ENCODE results near the gene C1QTNF2.

Gene C1QTNF2

DNA sequence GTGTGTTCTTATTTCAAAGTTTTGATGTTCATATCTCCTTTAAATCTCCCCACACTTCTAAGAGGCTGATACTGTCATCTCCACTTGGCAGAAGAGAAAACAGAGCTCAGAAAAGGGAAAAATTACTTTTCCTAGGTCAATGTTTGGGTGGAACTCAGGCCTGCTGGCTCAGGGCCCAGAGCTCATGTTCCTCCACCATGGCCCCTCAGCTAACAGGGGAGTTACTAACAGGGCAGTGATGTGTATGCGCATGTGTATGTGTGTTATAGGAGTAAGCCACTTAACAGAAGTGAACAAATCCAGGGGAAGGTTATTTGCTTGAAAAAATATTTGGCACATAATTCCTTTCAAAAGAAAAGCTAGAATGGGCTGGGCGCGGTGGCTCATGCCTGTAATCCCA, 2.5 kb downstream of the C1QTNF2 start:
- Histone ChIP-seq H3K4me1 (ENCODE audit: control insufficient read depth in 2 of 2, insufficient read depth in 1 of 2, low read depth in 1 of 2, low read length in 2 of 2) (peaks cover 10% of the 10 kb centered on the region in 2 donors), H3K79me1 (ENCODE audit: low read depth, low read length) (no peaks in the 10 kb centered on the region), H3K4me3 (ENCODE audit: low read length in 2 of 2) (no peak overlapping the region), H3K4me2 (ENCODE audit: insufficient read depth, low read length, poor library complexity, severe bottlenecking) (no peak overlapping the region), H2AK5ac (ENCODE audit: low read depth, low read length) (no peak overlapping the region), H3K9me3 (replicated peaks in 1 of 2; ENCODE audit: control insufficient read depth in 2 of 2, insufficient read depth in 1 of 2, low read depth in 1 of 2, low read length in 2 of 2) (no peaks in the 10 kb centered on the region), H4K91ac (ENCODE audit: low read depth, low read length, poor library complexity) (no peak overlapping the region), H3K18ac (ENCODE audit: low read length) (no peak overlapping the region), H3K14ac (ENCODE audit: low read length) (no peak overlapping the region), H2AFZ (ENCODE audit: low read length) (no peak overlapping the region), H4K8ac (ENCODE audit: low read depth, low read length) (no peak overlapping the region), H3K36me3 (replicated peaks in 1 of 2; ENCODE audit: control insufficient read depth in 2 of 2, insufficient read depth in 2 of 2, low read length in 2 of 2) (no peaks in the 10 kb centered on the region), H3K9ac (ENCODE audit: low read depth, low read length, poor library complexity) (no peak overlapping the region), H3K27me3 (ENCODE audit: control insufficient read depth in 3 of 3, insufficient read depth in 3 of 3, low read depth in 1 of 3, low read length in 3 of 3) (peaks cover 0 to 25% (median 7%) of the 10 kb centered on the region in 3 experiments), H2BK5ac (ENCODE audit: low read length) (no peak overlapping the region), H3K4ac (ENCODE audit: low read length) (no peak overlapping the region), H2BK15ac (ENCODE audit: low read length) (no peak overlapping the region), H2BK120ac (ENCODE audit: low read depth, low read length) (no peak overlapping the region), H3K23ac (ENCODE audit: low read depth, low read length, poor library complexity) (no peak overlapping the region), H3K27ac (replicated peaks; ENCODE audit: low read length) (no peak overlapping the region), H2BK12ac (ENCODE audit: low read length) (no peak overlapping the region)
- WGBS, 2 donors (ENCODE audit: extremely low coverage in 2 of 2, insufficient read length in 2 of 2, insufficient replicate concordance in 1 of 2) = no CpG with 5 or more reads among the region's 3 CpGs
- no peak for DNase-seq (ENCODE audit: low spot score)

DNA sequence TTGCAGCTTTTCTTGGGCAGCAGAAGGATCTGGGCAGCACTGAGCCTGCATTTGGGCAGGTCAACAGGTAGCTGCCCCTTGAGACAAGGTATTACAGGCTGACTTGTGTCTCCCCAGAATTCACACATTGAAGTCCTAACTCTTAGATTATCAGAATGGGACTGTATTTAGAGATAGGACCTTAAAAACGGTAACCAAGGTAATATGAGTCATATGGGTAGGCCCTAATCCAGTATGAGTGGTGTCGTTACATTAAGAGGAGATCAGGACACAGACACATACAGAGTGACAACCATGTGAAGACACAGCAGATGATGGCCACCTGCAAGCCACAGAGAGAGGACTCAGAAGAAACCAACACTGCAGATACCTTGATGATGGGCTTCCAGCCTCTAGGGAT, 3.2 kb downstream of the C1QTNF2 start:
- Histone ChIP-seq H2AK5ac (ENCODE audit: low read depth, low read length) (no peak overlapping the region), H2BK5ac (ENCODE audit: low read length) (no peak overlapping the region), H3K36me3 (replicated peaks in 1 of 2; ENCODE audit: control insufficient read depth in 2 of 2, insufficient read depth in 2 of 2, low read length in 2 of 2) (no peaks in the 10 kb centered on the region), H3K27ac (replicated peaks; ENCODE audit: low read length) (no peak overlapping the region), H3K79me1 (ENCODE audit: low read depth, low read length) (no peaks in the 10 kb centered on the region), H4K91ac (ENCODE audit: low read depth, low read length, poor library complexity) (no peak overlapping the region), H3K14ac (ENCODE audit: low read length) (no peak overlapping the region), H3K4me3 (ENCODE audit: low read length in 2 of 2) (no peak overlapping the region), H3K9ac (ENCODE audit: low read depth, low read length, poor library complexity) (no peak overlapping the region), H3K4me2 (ENCODE audit: insufficient read depth, low read length, poor library complexity, severe bottlenecking) (no peak overlapping the region), H3K4me1 (ENCODE audit: control insufficient read depth in 2 of 2, insufficient read depth in 1 of 2, low read depth in 1 of 2, low read length in 2 of 2) (peaks cover 10 to 11% of the 10 kb centered on the region in 2 donors), H3K27me3 (ENCODE audit: control insufficient read depth in 3 of 3, insufficient read depth in 3 of 3, low read depth in 1 of 3, low read length in 3 of 3) (peaks cover 0 to 25% (median 7%) of the 10 kb centered on the region in 3 experiments), H3K9me3 (replicated peaks in 1 of 2; ENCODE audit: control insufficient read depth in 2 of 2, insufficient read depth in 1 of 2, low read depth in 1 of 2, low read length in 2 of 2) (no peaks in the 10 kb centered on the region), H2BK15ac (ENCODE audit: low read length) (no peak overlapping the region), H3K23ac (ENCODE audit: low read depth, low read length, poor library complexity) (no peak overlapping the region), H3K4ac (ENCODE audit: low read length) (no peak overlapping the region), H2BK120ac (ENCODE audit: low read depth, low read length) (no peak overlapping the region), H4K8ac (ENCODE audit: low read depth, low read length) (no peak overlapping the region), H3K18ac (ENCODE audit: low read length) (no peak overlapping the region), H2AFZ (ENCODE audit: low read length) (no peak overlapping the region), H2BK12ac (ENCODE audit: low read length) (no peak overlapping the region)
- no peak for DNase-seq (ENCODE audit: low spot score)
- WGBS, 2 donors (ENCODE audit: extremely low coverage in 2 of 2, insufficient read length in 2 of 2, insufficient replicate concordance in 1 of 2) = no CpG with 5 or more reads among the region's 2 CpGs

DNA sequence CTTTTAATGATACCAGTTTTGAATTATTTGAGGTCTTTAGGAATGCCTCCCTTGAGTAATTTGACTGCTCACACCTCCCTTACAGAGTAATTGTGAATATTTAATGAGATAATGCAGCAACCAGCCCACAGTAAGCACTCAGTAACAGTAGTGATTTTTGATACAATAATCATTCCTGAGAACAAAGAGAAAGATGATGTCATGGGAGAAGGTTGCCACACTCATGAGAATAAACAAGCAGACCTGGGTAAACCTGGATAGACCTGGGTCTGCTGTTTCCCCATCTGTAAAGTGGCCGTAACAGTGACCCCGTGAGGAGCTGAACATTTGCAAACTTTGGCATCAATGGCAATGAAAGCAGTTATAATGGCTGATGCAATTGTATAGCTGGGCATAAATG, 4.2 kb downstream of the C1QTNF2 start:
- Histone ChIP-seq H3K18ac (ENCODE audit: low read length) (no peak overlapping the region), H3K79me1 (ENCODE audit: low read depth, low read length) (no peaks in the 10 kb centered on the region), H2BK12ac (ENCODE audit: low read length) (no peak overlapping the region), H3K36me3 (replicated peaks in 1 of 2; ENCODE audit: control insufficient read depth in 2 of 2, insufficient read depth in 2 of 2, low read length in 2 of 2) (no peaks in the 10 kb centered on the region), H2AK5ac (ENCODE audit: low read depth, low read length) (no peak overlapping the region), H4K8ac (ENCODE audit: low read depth, low read length) (no peak overlapping the region), H3K4ac (ENCODE audit: low read length) (no peak overlapping the region), H3K9ac (ENCODE audit: low read depth, low read length, poor library complexity) (no peak overlapping the region), H3K4me2 (ENCODE audit: insufficient read depth, low read length, poor library complexity, severe bottlenecking) (no peak overlapping the region), H2BK15ac (ENCODE audit: low read length) (no peak overlapping the region), H3K9me3 (replicated peaks in 1 of 2; ENCODE audit: control insufficient read depth in 2 of 2, insufficient read depth in 1 of 2, low read depth in 1 of 2, low read length in 2 of 2) (no peaks in the 10 kb centered on the region), H3K14ac (ENCODE audit: low read length) (no peak overlapping the region), H3K27ac (replicated peaks; ENCODE audit: low read length) (no peak overlapping the region), H3K4me1 (ENCODE audit: control insufficient read depth in 2 of 2, insufficient read depth in 1 of 2, low read depth in 1 of 2, low read length in 2 of 2) (peaks cover 10 to 11% of the 10 kb centered on the region in 2 donors), H3K4me3 (ENCODE audit: low read length in 2 of 2) (no peak overlapping the region), H2BK5ac (ENCODE audit: low read length) (no peak overlapping the region), H3K27me3 (ENCODE audit: control insufficient read depth in 3 of 3, insufficient read depth in 3 of 3, low read depth in 1 of 3, low read length in 3 of 3) (peaks cover 0 to 18% (median 7%) of the 10 kb centered on the region in 3 experiments), H2BK120ac (ENCODE audit: low read depth, low read length) (no peak overlapping the region), H4K91ac (ENCODE audit: low read depth, low read length, poor library complexity) (no peak overlapping the region), H2AFZ (ENCODE audit: low read length) (no peak overlapping the region), H3K23ac (ENCODE audit: low read depth, low read length, poor library complexity) (no peak overlapping the region)
- no CpG with 5 or more reads among the region's 2 CpGs for WGBS, 2 donors (ENCODE audit: extremely low coverage in 2 of 2, insufficient read length in 2 of 2, insufficient replicate concordance in 1 of 2)
- no peak for DNase-seq (ENCODE audit: low spot score)

DNA sequence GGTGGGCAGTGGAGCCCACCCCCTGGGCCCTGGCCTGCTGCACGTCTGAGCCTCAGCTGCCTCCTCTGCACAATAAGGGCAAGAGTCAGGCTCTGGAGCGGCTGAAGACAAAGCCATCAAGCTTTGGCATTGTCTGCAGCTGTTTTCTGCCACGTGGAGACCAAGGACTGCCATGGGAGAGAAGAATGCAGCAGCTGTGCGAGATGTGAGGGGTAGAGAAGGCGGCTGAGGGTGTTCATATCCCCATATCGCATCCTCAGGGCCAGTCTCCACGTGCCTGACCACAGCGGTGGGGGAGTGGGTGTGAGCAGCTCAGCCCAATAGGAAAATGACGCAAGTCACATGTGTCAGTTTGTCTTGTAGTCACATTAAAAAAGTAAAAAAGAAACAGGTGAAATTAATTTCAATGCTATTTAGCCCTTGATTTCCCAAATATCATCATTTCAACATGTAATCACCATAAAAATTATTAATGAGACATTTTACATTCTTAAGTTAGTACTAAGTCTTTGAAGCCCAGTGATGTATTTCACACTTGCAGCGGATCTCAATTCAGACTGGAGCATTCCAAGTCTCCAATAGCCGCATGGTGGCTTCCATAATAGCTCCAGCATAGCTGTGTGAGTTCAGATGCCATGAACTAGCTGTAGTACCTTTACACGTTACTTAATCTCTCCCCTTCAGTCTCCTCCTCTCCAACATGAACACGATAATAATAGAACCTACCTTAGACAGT, 6.6 kb downstream of the C1QTNF2 start:
- Histone ChIP-seq H3K14ac (ENCODE audit: low read length) (no peak overlapping the region), H3K27ac (replicated peaks; ENCODE audit: low read length) (no peak overlapping the region), H4K8ac (ENCODE audit: low read depth, low read length) (no peak overlapping the region), H3K9me3 (replicated peaks in 1 of 2; ENCODE audit: control insufficient read depth in 2 of 2, insufficient read depth in 1 of 2, low read depth in 1 of 2, low read length in 2 of 2) (no peaks in the 10 kb centered on the region), H3K79me1 (ENCODE audit: low read depth, low read length) (no peaks in the 10 kb centered on the region), H4K91ac (ENCODE audit: low read depth, low read length, poor library complexity) (no peak overlapping the region), H3K27me3 (ENCODE audit: control insufficient read depth in 3 of 3, insufficient read depth in 3 of 3, low read depth in 1 of 3, low read length in 3 of 3) (peaks cover 0 to 2% (median 0%) of the 10 kb centered on the region in 3 experiments), H3K4me2 (ENCODE audit: insufficient read depth, low read length, poor library complexity, severe bottlenecking) (no peak overlapping the region), H3K23ac (ENCODE audit: low read depth, low read length, poor library complexity) (no peak overlapping the region), H2BK12ac (ENCODE audit: low read length) (no peak overlapping the region), H3K4me3 (ENCODE audit: low read length in 2 of 2) (no peak overlapping the region), H3K18ac (ENCODE audit: low read length) (peak overlapping the region; percentile 73), H3K36me3 (replicated peaks in 1 of 2; ENCODE audit: control insufficient read depth in 2 of 2, insufficient read depth in 2 of 2, low read length in 2 of 2) (no peaks in the 10 kb centered on the region), H3K4me1 (ENCODE audit: control insufficient read depth in 2 of 2, insufficient read depth in 1 of 2, low read depth in 1 of 2, low read length in 2 of 2) (peaks cover 7 to 11% of the 10 kb centered on the region in 2 donors), H3K9ac (ENCODE audit: low read depth, low read length, poor library complexity) (no peak overlapping the region), H2AFZ (ENCODE audit: low read length) (peak overlapping the region; percentile 66), H3K4ac (ENCODE audit: low read length) (no peak overlapping the region), H2AK5ac (ENCODE audit: low read depth, low read length) (no peak overlapping the region), H2BK15ac (ENCODE audit: low read length) (no peak overlapping the region), H2BK120ac (ENCODE audit: low read depth, low read length) (no peak overlapping the region), H2BK5ac (ENCODE audit: low read length) (no peak overlapping the region)
- no CpG with 5 or more reads among the region's 13 CpGs for WGBS, 2 donors (ENCODE audit: extremely low coverage in 2 of 2, insufficient read length in 2 of 2, insufficient replicate concordance in 1 of 2)
- DNase-seq (ENCODE audit: low spot score) = peak; percentile 14
